Fibroblast of skin of left quadriceps (primary cell): ENCODE data around the gene TPCN2.
"Not testable (repeated sequence)": the region's sequence is repeated elsewhere in the genome, so short reads cannot be mapped to it uniquely, and the experiment has no call there.

Experiments used
- DNase-seq, 2 experiments: peaks; one replicate each; pipeline ENCODE4 v3.0.0-alpha.2; 2013; ENCODE audit warnings: low read depth in 2 of 2

Gene TPCN2

DNA sequence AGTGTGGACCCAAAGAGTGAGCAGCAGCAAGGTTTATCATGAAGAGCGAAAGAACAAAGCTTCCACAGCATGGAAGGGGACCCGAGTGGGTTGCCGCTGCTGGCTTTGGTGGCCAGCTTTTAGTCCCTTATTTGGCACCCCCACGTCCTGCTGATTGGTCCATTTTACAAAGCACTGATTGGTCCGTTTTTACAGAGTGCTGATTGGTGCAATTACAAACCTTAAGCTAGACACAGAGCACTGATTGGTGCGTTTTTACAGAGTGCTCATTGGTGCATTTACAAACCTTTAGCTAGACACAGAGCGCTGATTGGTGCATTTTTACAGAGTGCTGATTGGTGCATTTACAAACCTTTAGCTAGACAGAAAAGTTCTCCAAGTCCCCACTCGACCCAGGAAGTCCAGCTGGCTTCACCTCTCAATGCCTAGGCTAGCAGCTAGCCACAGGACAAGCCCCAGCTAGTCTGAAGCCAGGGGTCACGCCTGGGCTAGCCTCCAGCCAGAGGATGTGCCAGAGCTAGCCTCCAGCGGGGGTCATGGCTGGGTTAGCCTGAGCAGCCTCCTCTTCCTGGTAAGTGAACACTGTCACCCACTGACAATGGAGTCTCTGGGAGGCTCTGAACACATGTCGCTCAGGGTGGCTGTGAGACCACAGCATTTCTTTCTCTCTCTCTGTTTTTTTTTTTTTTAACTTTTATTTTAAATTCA is 100.8 kb downstream of the TPCN2 start:
- not testable (repeated sequence) for DNase-seq

DNA sequence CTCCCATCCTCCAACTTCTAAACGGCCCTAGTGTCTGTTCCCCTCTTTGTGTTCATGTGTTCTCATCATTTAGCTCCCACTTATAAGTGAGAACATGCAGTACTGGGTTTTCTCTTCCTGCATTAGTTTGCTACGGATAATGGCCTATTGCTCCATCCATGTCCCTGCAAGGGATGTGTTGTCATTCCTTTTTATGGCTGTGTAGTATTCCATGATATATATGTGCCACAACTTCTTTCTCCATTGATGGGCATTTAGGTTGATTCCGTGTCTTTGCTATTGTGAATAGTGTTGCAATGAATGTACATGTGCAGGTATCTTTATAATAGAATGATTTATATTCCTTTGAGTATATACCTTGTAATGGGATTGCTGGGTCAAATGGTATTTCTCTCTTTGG is 101.4 kb downstream of the TPCN2 start:
- no peak for DNase-seq

GRCh38 chr11:69151836-69152235 is 103.1 kb downstream of the TPCN2 start:
- no peak for DNase-seq

DNA sequence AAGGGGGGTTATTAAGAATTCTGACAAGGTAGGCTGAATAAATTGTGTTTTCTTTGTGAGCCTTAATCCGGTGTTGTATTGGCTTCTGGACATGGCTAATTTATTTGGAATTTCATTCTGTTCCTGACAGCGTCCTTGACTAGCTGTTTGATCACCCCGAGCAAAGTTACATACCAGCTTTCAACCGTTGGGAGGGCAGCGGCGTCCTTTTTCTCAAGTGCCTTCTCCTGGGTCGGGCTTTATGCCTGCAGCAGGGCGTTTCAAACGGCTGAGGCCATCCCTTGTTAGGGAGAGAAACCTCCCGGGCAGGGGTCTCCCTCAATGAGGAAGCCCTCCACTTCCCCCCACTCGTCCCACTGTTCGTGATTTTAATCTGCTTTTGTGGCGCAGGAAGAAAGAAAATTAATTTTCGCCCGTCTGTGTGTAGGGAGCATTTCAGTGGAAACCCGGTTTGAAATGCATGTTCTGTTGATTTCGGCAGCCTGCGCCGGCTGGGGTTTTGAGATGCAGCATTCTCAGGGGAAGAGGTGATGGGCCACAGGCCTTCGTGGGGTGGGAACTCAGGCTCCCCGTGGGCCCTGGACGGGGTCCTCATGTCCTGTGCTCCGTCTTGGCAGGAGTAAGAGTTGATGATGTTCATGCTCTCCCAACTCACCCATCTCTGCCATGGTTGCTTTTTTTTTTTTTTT is 104.1 kb downstream of the TPCN2 start:
- DNase-seq: no peak

DNA sequence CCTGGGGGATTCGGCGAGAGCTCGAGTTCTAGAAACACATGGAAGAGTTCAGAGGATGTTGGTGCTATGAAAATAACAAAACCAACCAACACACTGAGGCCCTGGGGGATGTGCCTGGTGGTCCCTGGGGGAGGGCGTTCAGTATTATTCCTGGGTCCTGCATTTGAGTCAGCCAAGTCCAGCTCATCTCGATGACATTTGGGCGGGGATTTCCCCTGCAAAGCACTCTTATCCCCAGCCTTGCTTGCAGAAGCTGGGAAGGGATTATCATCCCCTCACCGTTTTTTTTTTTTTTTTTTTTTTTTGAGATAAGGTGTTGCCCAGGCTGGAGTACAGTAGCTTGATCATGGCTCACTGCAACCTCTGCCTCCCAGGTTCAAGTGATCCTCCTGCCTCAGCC is 104.9 kb downstream of the TPCN2 start:
- DNase-seq: no peak

DNA sequence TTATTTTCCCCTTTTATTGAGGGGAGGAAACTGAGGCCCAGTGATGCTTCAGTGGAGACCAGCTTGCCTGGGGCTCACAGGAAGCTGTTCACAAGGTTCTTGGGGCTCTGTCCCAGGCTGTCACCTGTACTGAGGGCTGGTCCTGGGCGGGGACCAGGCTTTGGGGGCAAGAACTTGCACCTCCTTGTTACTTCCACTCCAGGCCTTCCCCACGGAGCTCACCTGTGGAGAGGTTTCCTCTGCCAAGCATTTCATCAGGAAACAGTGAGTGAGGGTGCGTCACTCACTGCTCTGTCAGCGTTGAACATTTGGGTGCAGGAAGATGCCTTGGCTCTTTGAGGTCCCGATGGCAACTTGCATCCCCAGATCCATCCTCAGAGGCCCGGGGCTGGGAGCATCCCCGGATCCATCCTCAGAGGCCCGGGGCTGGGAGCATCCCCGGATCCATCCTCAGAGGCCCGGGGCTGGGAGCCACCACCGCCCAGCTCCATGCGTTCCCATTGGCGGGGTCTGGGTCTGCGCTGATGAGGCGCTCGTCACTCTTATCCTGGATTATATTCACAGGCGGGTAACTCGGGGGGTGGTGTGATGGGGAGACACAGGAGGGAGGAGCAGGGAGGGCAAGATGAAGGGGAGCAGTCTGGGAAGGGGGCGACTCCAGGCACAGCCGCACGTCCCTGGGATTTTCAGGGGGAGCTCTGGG is 105.6 kb downstream of the TPCN2 start:
- no peak for DNase-seq

- no peak for DNase-seq
Measured at GRCh38 chr11:69154938-69155301, 106.2 kb downstream of the TPCN2 start.

- DNase-seq: no peak
Measured at GRCh38 chr11:69155302-69156234, 106.8 kb downstream of the TPCN2 start, which contains the start of gene SMIM38. Gene SMIM38 (plus strand): TSS chr11:69155935. CDS start chr11:69157847, 1,912 bp downstream.

GRCh38 chr11:69156235-69156639 is 107.5 kb downstream of the TPCN2 start:
- DNase-seq: no peak

- no peak for DNase-seq
Measured at GRCh38 chr11:69156673-69157155, 108.0 kb downstream of the TPCN2 start.

GRCh38 chr11:69157156-69157821 is 108.6 kb downstream of the TPCN2 start:
- DNase-seq: peak; percentile 22 to 27

GRCh38 chr11:69157822-69158231 is 109.1 kb downstream of the TPCN2 start:
- DNase-seq: no peak

DNA sequence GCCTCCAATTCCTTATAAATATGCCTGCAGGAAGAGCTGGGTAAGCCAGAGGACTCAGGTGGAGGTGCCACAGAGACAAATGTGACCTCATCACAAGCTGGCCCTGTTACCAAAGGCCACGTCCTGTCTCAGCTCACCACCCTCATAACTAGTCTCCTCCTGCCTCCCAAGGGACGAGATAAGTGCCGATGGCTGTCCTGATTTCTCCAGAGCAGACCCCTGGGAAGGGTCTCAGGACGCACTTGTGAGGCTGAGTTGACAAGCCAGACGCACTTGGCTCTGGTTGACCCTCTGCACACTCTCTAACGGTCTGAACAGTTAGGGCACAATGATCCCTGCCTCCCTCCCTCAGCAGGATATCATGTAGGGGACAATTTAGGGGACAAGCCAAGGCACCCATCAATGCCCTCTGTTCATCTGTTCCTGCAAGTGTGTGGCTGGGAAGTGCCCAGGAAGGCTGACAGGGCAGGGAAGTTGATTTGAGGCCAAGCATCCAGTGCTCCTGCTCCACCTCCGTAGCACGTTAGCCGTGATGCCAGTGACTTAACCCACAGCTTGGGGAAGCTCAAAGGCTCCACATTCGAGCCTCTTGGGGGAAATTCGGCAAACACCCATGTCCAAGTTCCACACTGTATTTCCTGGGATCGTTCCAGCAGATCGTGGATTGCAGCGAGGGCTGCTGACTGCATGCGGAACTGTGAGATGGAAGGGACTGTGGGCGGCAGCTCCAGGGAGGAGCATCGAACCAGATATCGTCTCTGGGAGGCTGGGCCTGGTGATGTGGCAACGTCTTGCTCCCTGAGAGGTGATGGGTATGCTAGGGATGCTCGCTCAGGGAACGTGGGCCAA is 109.8 kb downstream of the TPCN2 start:
- DNase-seq: no peak

DNA sequence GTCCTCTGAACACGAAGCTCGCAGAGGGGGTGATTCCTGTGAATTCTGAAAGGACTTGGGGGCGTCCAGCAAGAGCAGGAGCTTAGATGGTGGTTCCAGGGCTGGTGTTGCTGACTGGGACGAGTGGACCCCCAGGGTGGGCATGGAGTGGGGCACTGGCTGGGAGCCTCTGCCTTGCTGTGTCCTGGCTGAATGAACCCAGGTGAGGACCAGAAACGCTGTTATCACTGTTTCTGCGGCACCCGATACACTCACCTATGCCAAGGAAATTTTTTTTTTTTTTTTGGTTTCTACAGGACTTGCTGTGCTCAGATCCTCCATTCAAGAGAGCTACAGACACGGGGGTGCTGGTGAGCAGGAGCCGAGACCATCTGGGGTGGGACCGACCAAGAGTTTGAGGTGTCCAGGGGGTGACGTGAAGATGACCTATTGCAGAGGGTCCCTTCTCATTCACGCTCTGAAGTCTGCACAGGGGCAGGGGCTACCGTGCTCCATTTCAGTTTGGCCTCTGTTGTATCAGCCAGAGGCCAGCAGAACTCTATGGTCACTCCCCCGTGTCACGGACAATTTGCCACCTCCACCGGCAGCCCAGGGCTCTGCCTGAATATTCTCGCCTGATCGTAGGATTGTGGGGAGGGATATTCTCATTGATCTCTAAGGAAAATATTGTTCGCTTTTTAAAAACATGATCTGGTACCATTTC is 110.6 kb downstream of the TPCN2 start:
- DNase-seq: no peak

DNA sequence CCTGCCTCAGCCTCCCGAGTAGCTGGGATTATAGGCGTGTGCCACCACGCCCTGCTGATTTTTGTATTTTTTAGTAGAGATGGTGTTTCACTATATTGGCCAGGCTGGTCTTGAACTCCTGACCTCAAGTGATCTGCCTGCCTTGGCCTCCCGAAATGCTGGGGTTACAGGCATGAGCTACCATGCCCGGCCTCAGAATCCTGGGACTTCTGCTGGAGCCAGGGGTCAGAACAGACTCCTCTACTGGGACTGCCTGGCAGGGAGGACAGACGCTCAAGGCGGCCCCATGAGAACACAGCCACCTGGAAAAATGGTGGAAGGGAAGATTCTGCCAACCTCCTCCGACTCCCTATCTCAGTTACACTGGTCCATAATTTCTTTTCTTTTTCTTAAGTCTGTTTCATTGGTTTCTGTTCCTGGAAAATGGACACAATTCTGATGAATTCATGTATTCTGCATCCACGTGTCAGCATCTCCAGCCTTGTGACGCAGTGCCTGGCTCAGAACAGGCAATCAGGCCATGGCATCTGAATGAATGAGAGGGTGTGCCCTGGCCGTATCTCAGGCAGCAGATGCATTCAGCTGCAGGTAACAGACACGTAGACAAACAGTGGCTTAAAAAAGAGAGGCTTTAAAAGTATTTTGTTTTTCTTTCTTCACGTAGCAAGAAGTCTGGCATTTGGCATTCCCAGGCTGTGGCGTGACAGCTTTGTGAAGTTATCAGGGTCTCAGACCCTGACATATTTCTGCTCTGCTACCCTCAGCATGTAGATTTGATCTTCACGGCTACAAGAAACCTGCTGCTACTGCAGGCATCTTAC is 111.8 kb downstream of the TPCN2 start:
- DNase-seq: no peak

DNA sequence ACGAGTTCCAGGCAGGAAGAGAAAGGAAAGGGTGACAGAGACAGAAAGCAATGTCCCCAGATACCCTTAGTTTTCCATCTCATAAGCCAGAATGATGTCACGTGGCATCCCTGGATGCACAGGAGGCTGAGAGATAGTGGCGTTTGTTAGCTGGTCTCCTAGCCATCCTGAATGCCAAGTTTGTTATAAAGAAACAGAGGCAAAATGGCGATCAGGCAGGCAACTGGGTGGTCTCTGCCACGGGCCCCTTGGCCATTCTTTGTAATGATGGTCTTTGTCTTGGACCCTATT is 112.3 kb downstream of the TPCN2 start:
- no peak for DNase-seq

- no peak for DNase-seq
Measured at GRCh38 chr11:69162505-69162904, 113.8 kb downstream of the TPCN2 start.

GRCh38 chr11:69163842-69164241 is 115.1 kb downstream of the TPCN2 start:
- DNase-seq: no peak

GRCh38 chr11:69164824-69165223 is 116.1 kb downstream of the TPCN2 start:
- no peak for DNase-seq
